RWPE2 (cell line): ENCODE results near the gene OR2V2.
A peak's percentile ranks its signal among the peaks of the same experiment; 100 is the strongest.

Experiments used
- ATAC-seq: fragments of 200-7000 bp; cut with Tn5 transposase; 3 replicates; pipeline ENCODE4 v1.9.1; 2021; ENCODE audit warnings: low read depth
- DNase-seq: peaks from one replicate; pipeline ENCODE4 v3.0.0-alpha.2; 2020; ENCODE audit warnings: low spot score
- H3K27ac ChIP-seq: fragments of 450-650 bp; 2 replicates; pipeline ENCODE4 v1.5.1; 2017; ENCODE audit warnings: mild to moderate bottlenecking; ENCODE audit not compliant: poor library complexity, severe bottlenecking
- H3K27me3 ChIP-seq: fragments of 250-450 bp; sonication (Bioruptor Pico); 2 replicates; pipeline ENCODE4 v1.5.1; 2021; ENCODE audit warnings: mild to moderate bottlenecking, moderate library complexity; ENCODE audit not compliant: insufficient read depth, poor library complexity, severe bottlenecking
- H3K36me3 ChIP-seq: fragments of 250-450 bp; sonication (Bioruptor Pico); 2 replicates; pipeline ENCODE4 v1.5.1; 2020; ENCODE audit warnings: low read depth, mild to moderate bottlenecking, moderate library complexity
- H3K4me1 ChIP-seq: fragments of 250-450 bp; sonication (Bioruptor Pico); 2 replicates; pipeline ENCODE4 v1.5.1; 2021; ENCODE audit warnings: mild to moderate bottlenecking, moderate library complexity; ENCODE audit not compliant: insufficient read depth, poor library complexity, severe bottlenecking
- H3K4me3 ChIP-seq: fragments of 250-450 bp; sonication (Bioruptor Pico); 2 replicates; pipeline ENCODE4 v1.5.1; 2021; ENCODE audit warnings: mild to moderate bottlenecking, moderate library complexity; ENCODE audit not compliant: severe bottlenecking
- H3K9me3 ChIP-seq: fragments of 250-450 bp; sonication (Bioruptor Pico); 2 replicates; pipeline ENCODE4 v1.5.1; 2021; ENCODE audit warnings: mild to moderate bottlenecking, moderate library complexity; ENCODE audit not compliant: severe bottlenecking
- CTCF ChIP-seq: fragments of 450-650 bp; IDR thresholded peaks from one replicate; pipeline ENCODE4 v1.5.1; 2017; ENCODE audit warnings: mild to moderate bottlenecking, moderate library complexity; ENCODE audit not compliant: poor library complexity, severe bottlenecking

OR2V2 gene

GRCh38 chr5:181114844-181115778 lies 32.3 kb upstream of the OR2V2 start:
- H3K9me3 ChIP-seq, result no peaks in the 10 kb centered on the region
- H3K4me3 ChIP-seq, result peak overlapping the region; percentile 6
- H3K36me3 ChIP-seq, result no peaks in the 10 kb centered on the region
- DNase-seq (no peak), ATAC-seq (peak; percentile 86)
- H3K27ac ChIP-seq, result peak overlapping the region; percentile 49
- peaks cover 13% of the 10 kb centered on the region for H3K4me1 ChIP-seq
- H3K27me3 ChIP-seq, result no peaks in the 10 kb centered on the region
- TF ChIP-seq CTCF, result no peak

DNA sequence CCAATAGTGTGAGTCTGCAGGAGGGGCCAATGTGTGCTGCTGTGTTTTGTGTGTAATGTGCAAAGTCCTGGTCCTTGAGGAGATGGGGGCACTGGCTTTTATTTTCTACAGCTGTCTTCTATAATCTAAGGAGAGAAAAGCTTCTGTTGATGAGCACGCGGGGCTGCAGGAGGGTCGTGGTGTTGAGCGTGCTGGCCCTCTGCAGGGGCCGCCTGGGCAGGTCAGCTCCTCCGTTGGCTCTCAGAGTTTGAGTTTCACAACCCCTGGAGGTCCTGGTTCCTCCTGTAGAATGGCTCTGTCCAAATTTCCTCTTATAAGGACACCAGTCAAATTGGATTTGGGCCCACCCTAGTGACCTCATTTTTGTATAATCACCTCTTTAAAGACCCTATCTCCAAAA lies 29.0 kb upstream of the OR2V2 start:
- Histone ChIP-seq H3K9me3 (no peaks in the 10 kb centered on the region), H3K27ac (no peak overlapping the region), H3K27me3 (no peaks in the 10 kb centered on the region), H3K36me3 (no peaks in the 10 kb centered on the region), H3K4me3 (no peak overlapping the region), H3K4me1 (peaks cover 24% of the 10 kb centered on the region)
- no peak for ATAC-seq
- DNase-seq, result no peak
- TF ChIP-seq CTCF, result no peak

GRCh38 chr5:181119105-181119504 lies 28.3 kb upstream of the OR2V2 start:
- peaks cover 24% of the 10 kb centered on the region for H3K4me1 ChIP-seq
- H3K27ac ChIP-seq, result peak overlapping the region; percentile 61
- H3K4me3 ChIP-seq, result no peak overlapping the region
- ATAC-seq (no peak), DNase-seq (no peak)
- TF ChIP-seq CTCF, result no peak
- no peaks in the 10 kb centered on the region for H3K36me3 ChIP-seq
- H3K27me3 ChIP-seq, result no peaks in the 10 kb centered on the region
- H3K9me3 ChIP-seq, result no peaks in the 10 kb centered on the region

DNA sequence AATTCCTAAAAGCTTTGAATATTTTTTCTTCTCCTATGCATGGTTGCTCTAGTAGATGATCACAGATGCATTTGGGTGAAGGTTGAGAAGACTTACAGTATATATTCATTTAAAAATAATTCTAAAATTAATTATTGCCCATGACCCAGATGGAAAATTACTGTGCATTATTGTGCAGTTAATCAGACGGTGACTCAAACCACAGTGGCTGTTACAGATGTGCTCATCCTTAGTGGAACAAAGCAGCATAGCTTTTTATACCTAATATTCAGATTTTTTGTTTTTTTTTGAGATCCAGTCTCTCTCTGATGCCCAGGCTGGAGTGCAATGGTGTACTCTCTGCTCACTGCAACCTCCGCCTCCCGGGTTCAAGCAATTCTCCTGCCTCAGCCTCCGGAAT lies 27.1 kb upstream of the OR2V2 start:
- no peaks in the 10 kb centered on the region for H3K27me3 ChIP-seq
- TF ChIP-seq CTCF, result no peak
- H3K9me3 ChIP-seq, result no peaks in the 10 kb centered on the region
- H3K36me3 ChIP-seq, result no peaks in the 10 kb centered on the region
- H3K27ac ChIP-seq, result peak overlapping the region; percentile 61
- ATAC-seq, result peak; percentile 87
- DNase-seq, result no peak
- no peak overlapping the region for H3K4me3 ChIP-seq
- H3K4me1 ChIP-seq, result peaks cover 23% of the 10 kb centered on the region

DNA sequence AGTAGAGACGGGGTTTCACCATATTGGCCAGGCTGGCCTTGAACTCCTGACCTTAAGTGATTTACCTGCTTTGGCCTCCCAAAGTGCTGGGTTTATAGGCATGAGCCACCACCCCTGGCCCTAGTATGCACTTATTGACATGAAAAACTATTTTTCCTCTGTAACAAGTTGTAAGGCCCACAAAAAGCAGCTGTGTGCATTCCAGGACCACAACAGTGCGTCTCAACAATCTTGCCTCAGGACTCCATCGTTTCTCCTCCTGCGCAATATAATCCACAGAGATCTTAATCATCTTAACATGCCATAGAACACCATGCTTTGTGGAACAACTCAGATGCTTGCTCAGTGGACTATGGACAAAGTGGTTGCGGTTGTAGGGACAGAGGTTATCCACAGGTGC lies 26.6 kb upstream of the OR2V2 start:
- Histone ChIP-seq H3K4me3 (no peak overlapping the region), H3K4me1 (peaks cover 19% of the 10 kb centered on the region), H3K27me3 (no peaks in the 10 kb centered on the region), H3K36me3 (no peaks in the 10 kb centered on the region), H3K27ac (peak overlapping the region; percentile 61), H3K9me3 (no peaks in the 10 kb centered on the region)
- peak; percentile 16 for ATAC-seq
- DNase-seq, result no peak
- TF ChIP-seq CTCF, result no peak
